GM15510 (cell line): ENCODE results near the gene NAV1.

Experiments used
- POLR2A ChIP-seq: IDR thresholded peaks from 3 replicates; pipeline ENCODE4 v1.6.1; 2011; ENCODE audit warnings: borderline replicate concordance; ENCODE audit not compliant: insufficient read length; ENCODE audit errors: extremely low read depth

NAV1 gene

GRCh38 chr1:201553496-201554189 lies 14.7 kb downstream of the NAV1 start:
- TF ChIP-seq POLR2A: no peak

GRCh38 chr1:201554190-201554600 lies 15.3 kb downstream of the NAV1 start:
- no peak for TF ChIP-seq POLR2A

- TF ChIP-seq POLR2A: no peak
Observed at GRCh38 chr1:201554789-201555592, 16.1 kb downstream of the NAV1 start.

GRCh38 chr1:201555593-201555945 lies 16.6 kb downstream of the NAV1 start:
- no peak for TF ChIP-seq POLR2A

- TF ChIP-seq POLR2A: no peak
Observed at GRCh38 chr1:201556841-201557571, 18.1 kb downstream of the NAV1 start.

- TF ChIP-seq POLR2A: no peak
Observed at GRCh38 chr1:201557572-201557958, 18.6 kb downstream of the NAV1 start.

- TF ChIP-seq POLR2A: no peak
Observed at GRCh38 chr1:201559679-201560162, 20.8 kb downstream of the NAV1 start.

GRCh38 chr1:201560328-201561194 lies 21.6 kb downstream of the NAV1 start:
- no peak for TF ChIP-seq POLR2A

GRCh38 chr1:201561195-201561564 lies 22.3 kb downstream of the NAV1 start:
- TF ChIP-seq POLR2A: no peak

- no peak for TF ChIP-seq POLR2A
Observed at GRCh38 chr1:201561601-201562000, 22.7 kb downstream of the NAV1 start.

GRCh38 chr1:201562257-201562656 lies 23.3 kb downstream of the NAV1 start:
- no peak for TF ChIP-seq POLR2A

GRCh38 chr1:201562659-201563405 lies 23.9 kb downstream of the NAV1 start:
- TF ChIP-seq POLR2A: no peak

GRCh38 chr1:201563406-201563780 lies 24.5 kb downstream of the NAV1 start:
- TF ChIP-seq POLR2A: no peak

GRCh38 chr1:201563941-201564340 lies 25.0 kb downstream of the NAV1 start:
- TF ChIP-seq POLR2A: no peak
